NCI-H526 (cell line): Measurements from ENCODE around the gene ZBTB8A.
A peak's percentile ranks its signal among the peaks of the same experiment; 100 is the strongest.
"Not testable (repeated sequence)": the region's sequence is repeated elsewhere in the genome, so short reads cannot be mapped to it uniquely, and the experiment has no call there.

Experiments used
- DNase-seq, 2 experiments: peaks; one replicate each; lab custom pipeline; 2025; lab: John Stamatoyannopoulos, UW

The ZBTB8A gene

DNA sequence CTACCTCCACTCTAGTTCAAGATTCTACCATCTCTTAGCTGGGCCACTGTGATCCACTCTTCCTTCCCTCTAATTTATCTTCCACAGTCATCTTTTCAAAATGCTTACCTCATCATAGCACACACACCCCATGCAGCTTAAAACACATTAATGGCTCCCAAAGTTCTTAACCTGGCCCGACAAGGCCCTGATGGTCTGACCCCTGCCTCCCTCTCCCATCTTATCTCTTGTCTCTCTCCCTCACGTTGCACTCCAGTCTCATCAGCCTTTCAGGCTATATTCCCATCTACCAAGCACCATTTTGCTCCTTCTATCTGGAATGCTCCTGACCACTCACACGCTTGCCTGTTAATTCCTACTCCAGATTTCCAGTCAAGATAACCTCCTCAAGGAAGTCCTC lies 2.5 kb upstream of the ZBTB8A start:
- DNase-seq: no peak

DNA sequence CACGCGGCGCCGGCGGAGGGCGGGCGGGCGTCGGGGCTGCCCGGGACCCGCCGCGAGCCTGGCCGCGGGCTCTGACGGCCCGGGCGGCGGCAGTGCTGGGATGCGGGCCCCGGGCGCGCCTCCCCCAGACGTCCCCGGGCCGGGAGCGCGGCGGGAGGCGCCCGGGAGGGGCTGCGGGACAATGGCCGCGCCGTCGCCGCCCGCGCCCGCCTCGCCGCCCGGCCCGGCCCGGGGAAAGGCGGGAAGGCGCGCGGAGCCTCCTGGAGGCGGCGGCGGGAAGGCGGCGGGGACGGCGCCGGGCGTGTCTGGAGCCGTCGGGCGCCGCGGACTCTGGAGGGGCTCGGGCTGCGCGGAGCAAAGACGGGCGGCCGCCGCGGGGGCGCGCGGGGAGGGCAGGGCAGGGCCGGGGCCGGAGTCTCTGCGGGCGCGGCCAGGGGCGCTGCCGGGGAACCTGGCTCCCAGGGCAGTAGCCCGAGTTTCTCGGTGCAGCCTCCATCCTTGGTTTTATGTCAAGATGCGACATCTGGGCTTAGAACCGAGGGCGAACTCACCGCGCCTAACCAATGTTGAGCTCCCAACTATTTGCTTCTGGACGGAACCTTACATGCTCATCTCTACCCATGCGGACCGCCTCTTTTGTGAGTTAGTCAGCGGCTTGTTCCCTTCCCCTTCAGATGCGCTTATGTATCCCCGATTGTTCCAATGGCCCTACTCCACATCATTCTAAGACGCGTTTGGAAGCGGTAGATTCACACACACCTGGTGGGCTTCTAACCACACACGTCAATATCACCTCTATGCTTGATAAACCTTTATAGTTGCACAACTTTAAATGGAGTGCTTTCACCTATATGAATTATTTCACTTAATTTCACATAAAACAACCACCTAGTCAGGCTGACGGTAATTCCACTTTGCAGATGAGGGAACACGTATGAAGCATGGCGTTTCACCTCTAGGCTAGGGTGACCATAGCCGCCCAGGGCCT lies 651 bp downstream of the ZBTB8A start:
- peak; percentile 55 to 77 for DNase-seq

DNA sequence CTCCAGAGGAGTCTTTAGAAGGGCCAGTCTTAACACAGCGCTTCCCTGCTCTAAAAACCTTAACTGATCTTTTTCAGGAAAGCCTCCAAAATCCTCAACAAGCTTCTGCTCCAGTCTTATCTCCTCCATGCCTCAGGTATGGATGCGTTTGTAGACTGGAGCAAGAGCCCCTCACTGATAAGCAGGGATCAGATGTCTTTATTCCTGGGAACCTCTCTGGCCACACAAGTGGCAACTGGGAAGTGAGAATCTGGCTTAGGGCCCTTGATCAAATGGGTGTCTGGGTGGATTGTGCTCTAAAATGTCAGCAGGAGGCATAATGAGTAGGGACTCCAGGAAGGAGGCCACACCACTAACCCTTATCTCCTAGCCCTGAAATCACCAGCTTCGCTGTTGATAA lies 1.4 kb downstream of the ZBTB8A start:
- peak; percentile 29 to 60 for DNase-seq

DNA sequence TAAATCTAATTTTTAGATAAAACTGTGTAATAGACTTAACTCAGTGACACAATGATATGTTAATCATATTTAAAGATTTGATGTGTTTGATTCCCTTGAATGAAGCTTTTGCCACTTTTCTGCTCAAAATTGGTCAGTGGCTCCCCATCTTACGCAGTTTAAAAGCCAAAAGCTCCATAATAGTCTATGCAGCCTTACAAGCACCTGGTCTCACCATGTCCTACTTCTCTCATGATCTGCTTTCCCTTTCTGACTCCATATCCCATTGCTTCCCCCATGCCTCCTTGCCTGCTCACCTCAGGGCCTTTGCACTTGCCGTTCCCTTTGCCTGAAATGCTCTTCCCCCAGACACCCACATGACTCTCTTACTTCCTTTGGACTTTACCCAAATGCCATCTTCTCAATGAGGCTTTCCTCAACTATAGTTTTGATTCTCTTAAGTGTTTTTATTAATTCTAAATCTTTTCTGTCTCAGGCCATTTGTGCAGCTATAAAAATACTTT lies 1.9 kb downstream of the ZBTB8A start:
- DNase-seq: no peak

DNA sequence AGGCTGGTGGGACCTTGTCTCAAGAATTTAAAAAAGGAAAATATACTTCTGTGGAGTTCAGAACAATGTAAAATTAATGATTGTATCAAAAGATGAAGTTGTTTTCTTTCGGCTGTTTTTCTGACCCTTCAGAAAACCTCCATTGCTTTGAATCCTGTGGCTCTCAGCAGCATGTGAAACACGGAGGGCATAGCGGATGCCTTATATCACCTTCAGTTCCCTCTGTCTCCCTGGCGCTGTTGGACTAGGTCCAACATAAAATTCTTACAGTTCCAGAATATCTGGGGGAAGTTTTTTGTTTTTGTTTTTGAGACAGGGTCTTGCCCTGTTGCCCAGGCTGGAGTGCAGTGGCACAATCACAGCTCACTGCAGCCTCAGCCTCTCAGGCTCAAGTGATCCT lies 7.4 kb downstream of the ZBTB8A start:
- DNase-seq: no peak

DNA sequence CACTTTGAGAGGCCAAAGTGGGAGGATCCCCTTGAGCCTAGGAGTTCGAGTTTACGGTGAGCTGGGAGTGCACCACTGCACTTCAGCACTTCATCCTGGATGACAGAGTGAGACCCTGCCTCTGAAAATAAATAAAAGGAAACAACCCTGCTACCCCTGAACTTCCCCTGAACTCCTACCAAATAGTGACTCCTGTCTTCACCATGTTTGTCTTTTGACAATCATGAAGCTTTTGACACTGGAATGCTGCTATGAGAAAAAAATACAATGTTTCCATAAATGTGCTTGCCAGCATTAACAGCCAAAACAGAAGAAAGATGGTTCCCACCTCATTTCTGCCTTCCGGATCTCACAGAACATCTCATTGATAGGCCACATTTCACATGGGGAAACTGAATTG lies 10.4 kb downstream of the ZBTB8A start:
- no peak for DNase-seq

DNA sequence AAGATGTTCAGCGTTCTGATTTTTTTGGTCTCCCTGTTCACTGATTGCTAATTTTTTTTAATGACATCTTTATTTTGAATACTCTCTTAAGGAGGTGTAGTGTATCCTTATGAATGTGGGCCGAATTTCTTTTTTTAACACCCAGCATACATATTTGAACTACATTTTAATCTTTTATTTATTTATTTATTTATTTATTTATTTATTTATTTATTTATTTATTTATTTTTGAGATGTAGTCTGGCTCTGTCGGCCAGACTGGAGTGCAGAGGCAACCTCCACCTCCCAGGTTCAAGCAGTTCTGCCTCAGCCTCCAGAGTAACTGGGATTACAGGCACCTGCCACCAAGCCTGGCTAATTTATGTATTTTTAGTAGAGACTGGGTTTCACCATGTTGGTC lies 15.1 kb downstream of the ZBTB8A start:
- DNase-seq: no peak

DNA sequence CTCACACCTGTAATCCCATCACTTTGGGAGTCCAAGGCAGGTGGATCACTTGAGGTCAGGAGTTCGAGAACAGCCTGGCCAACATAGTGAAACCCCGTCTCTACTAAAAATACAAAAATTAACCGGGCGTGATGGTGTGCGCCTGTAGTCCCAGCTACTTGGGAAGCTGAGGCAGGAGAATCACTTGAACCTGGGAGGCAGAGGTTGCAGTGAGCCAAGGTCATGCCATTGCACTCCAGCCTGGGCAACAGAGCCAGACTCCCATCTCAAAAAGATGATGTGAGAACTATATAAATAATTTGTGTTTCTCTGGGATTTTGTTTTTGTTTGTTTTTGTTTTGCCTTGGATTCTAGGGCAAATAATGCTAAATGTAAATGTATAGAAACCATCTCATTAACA lies 17.8 kb downstream of the ZBTB8A start:
- not testable (repeated sequence) for DNase-seq

DNA sequence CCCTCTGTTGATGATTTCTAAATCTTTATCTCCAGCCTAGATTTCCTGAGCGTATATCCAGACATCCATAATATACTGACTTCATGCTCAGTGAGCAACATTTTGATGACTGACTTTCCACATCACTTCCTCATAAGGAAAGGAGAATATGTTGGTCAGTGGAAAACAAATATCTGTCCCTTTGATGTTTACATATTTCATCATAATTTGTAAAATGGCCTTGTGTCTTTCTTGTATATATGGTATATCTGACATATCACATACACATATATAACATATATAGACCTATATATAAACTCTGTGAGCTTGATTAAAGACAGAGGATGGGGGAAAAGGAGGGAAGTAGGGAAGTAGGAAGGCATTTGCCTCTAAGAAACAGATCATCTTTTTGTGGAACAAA lies 18.6 kb downstream of the ZBTB8A start:
- no peak for DNase-seq

DNA sequence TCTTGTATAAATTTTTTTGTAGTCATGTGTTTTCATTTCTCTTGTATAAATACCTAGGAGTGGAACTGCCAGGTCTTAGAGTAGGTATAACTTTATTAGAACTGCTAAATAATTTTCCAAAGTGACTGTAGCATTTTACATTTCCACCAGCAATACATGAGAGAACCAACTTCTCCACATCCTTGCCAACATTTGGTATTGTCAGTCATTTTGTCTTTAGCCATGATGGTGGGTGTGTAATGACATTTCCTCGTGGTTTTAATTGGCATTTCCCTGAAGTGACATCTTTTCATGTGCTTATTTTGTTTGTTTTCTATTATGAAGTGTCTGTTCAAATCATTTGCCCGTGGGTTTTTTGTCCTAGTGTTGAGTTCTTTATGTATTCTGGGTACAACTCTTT lies 29.7 kb downstream of the ZBTB8A start:
- DNase-seq: no peak

DNA sequence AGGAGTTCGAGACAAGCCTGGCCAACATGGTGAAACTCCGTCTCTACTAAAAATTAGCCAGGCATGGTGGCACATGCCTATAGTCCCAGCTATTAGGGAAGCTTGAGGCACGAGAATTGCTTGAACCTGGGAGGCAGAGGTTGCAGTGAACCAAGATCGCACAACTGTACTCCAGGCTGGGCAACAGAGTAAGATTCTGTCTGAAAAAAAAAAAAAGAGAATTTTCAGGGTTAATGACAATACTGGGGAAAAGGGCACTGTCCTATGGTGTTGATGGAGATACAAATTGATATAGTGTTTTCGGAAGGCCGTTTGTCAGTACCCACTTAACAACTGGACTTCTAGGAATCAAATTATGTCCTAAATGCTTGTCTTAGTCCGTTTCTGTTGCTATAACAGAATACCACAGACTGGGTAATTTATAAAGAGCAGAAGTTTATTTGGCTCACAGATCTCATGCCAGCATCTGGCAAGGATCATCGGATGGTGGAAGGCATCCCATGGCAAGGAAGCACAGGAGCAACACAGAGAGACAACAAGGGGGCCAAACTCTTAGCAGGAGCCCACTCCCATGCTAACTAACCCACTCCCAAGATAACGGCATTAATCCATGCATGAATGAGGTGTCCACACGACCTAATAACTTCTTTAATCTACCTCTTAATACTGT lies 41.3 kb downstream of the ZBTB8A start:
- DNase-seq: no peak

DNA sequence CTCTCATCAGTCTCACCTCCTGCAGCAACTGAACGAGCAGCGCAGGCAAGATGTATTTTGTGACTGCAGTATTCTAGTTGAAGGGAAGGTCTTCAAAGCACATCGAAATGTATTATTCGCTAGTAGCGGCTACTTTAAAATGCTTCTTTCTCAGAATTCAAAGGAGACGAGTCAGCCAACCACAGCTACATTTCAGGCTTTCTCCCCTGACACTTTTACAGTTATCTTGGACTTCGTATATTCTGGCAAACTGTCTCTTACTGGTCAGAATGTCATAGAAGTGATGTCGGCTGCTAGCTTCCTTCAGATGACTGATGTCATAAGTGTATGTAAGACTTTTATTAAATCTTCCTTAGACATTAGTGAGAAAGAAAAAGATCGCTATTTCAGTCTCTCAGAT lies 53.7 kb downstream of the ZBTB8A start:
- DNase-seq: no peak

DNA sequence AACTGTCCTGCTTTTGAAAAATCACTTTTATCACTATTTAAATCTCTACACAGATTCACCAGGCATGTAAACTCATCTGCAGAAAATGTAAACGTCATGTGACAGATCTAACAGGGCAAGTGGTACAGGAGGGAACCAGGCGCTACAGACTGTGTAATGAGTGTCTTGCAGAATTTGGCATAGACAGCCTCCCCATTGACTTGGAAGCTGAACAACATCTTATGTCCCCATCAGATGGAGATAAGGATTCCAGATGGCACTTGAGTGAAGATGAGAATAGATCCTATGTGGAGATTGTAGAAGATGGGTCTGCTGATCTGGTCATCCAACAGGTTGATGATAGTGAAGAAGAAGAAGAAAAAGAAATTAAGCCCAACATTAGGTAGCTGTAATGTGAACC lies 60.8 kb downstream of the ZBTB8A start:
- DNase-seq: no peak

DNA sequence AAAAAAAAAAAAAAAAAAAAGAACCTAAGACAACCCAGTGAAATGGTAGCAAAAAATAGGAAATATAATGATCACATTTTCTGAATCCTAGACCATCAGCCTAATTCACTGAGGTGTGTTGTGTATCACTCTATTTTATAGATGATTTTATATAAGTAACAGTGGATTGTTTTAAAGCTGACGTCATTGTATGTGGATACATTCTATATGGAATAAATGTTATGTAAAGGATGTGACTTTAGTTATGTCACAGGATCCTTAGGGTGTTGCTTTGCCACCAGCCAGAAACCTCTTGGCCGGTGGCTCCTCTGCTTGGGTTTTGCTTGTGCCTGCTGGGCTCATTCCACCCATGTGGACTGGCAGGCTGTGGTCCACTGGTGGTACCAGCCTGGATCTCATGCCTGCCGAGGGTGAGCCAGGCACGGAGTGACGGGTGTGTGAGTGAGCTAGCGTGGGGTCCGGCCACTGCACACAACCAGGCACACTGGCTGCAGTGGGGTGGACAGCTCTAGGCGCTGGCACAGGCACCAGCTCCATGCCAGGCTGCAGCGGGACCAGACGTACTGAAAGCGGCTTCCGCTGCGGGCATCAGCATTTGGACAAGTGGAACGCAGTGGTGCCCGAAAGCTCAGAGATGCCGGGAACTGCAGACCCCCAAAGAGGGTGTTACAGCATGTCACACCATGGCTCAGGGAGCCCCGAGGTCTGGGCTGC lies 66.6 kb downstream of the ZBTB8A start:
- no peak for DNase-seq

DNA sequence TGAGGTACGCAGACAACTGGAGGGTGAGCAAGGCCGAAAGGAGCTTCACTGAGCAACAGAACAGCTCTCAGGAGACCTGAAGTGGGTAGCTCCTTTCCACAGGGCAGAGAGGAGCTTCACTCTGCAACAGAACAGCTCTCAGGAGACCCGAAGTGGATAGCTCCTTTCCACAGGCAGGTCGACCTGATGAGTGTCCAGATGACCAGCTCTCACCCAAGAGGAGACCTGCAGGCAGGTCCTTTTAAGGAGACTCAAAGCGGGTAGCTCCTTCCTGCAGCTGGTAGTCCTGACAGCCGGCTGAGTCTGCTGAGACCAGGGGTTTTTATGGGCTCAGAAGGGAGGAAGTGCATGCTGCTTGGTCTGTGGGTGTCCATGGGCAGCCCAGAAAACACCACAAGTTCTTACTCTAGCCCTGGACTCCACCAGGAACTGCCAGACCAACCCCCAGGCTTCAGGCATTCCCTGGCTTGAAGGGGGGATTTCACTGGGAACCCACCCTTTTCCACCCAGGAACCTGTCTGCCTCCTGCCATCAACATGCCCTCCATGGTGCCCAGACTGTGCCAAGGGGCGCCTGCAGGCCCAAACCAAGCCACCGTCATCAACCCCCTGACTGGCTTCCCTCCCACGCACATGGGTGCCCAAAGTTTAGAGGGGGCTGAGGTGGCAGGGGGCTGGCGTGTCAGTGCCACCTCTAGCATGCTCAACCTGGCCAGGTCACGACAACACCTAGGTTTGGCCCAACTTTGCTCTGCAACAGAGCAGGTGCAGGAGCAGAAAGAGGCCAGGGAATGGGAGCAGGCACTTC lies 67.5 kb downstream of the ZBTB8A start:
- no peak for DNase-seq

DNA sequence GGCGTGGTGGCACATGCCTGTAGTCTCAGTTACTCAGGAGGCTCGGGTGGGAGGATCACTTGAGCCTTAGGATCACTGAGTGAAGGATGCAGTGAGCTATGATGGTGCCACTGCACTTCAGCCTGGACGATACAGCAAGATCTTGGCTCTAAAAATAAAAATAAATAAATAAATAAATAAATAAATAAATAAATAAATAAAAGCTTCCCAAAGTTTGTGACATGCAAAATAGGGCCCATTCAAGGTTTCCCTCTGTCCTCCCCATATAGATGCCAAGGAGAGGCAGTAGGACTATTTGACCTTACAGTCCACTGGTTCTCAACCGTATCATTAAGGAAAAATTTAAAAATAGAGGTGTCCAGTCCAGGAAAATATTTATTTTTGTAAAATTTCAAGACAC lies 70.0 kb downstream of the ZBTB8A start:
- DNase-seq: no peak

DNA sequence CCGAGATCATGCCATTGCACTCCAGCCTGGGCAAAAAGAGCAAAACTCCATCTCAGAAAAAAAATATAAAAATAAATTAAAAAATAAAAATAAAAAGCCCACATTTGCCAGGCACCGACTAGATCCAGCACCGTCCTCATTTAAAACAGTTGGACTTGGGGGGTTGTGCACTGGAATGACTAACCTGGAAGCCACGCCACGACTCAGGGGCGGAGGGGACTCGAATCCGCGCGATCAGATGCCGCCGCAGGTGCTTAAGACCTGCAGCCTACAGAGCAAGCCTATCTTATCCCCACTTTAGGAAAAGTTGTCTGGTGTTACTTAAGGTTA lies 72.6 kb downstream of the ZBTB8A start:
- DNase-seq: no peak

DNA sequence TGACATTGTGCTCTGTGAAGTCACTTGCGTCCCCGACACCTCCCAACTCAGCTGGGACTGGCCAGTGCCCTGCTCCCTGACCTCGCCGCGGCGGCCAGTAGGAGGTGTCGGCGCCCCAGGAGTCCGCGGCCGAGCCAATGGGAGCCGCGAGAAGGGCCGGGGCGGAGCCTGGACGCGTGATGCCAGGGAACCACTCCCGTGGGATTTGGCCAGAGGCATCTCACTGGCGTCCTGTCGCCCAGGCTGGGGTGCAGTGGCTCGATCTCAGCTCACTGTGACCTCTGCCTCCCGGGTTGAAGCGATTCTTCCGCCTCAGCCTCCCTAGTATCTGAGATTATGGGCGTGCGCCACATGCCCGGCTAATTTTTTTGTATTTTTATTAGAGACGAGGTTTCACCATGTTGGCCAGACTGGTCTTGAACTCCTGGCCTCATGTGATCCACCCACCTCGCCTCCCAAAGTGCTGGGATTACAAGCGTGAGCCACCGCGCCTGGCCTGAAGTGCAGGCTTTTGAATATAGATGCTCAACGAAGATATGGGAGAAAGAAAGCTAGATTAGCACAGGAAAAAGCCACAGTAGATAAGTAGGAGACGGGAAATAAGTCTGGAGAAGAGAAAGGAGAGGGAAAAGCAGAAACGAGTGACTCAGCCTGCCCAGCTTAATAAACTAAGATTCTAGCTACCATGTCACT lies 73.1 kb downstream of the ZBTB8A start:
- peak; percentile 45 to 93 for DNase-seq

DNA sequence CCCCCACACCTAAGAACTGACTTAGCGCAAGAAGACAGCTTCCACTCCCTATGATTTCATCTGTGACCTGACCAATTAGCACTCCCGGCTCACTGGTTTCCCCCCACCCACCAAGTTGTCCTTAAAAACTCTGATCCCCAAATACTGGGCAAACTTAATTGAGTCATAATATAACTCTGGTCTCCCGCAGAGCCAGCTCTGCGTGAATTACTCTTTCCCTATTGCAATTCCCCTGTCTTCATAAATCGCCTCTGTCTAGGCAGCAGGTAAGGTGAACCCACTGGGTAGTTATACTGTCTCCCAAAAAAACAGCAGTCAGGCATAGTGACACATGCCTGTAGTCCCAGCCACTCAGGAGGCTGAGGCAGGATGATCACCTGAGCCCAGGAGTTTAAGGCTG lies 74.2 kb downstream of the ZBTB8A start:
- no peak for DNase-seq

DNA sequence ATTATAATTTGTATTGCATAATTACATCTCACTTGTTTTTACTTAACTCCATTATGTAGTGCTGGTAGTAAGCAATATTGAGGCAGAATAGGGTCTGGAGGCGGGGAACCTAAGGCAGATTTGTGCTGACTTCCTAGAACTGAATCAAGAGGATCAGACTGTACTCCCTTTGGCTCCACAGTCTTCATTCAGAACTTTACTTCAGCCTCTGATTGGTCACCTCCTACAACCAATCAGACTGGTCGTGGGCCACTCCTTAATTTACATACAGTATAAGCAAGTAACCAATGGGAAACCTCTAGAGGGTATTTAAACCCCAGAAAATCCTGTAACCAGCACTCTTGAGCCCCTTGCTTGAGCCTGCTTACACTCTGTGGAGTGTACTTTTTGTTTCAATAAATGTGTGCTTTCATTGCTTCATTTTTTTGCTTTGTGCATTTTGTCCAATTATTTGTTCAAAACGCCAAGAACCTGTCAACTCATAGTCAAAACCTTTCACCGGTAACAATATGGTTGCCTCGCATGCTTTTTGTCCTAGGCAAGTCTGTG lies 79.5 kb downstream of the ZBTB8A start:
- DNase-seq: peak in 1 of 2 experiments; percentile 15
